Measurements from ENCODE around the gene EXO1.

Gene EXO1

GRCh38 chr1:241924080-241924808 lies 76.2 kb downstream of the EXO1 start:
- no peaks in the 10 kb centered on the region for H3K9me3 ChIP-seq (ENCODE audit: control insufficient read depth, insufficient read depth, low read depth, low read length)

DNA sequence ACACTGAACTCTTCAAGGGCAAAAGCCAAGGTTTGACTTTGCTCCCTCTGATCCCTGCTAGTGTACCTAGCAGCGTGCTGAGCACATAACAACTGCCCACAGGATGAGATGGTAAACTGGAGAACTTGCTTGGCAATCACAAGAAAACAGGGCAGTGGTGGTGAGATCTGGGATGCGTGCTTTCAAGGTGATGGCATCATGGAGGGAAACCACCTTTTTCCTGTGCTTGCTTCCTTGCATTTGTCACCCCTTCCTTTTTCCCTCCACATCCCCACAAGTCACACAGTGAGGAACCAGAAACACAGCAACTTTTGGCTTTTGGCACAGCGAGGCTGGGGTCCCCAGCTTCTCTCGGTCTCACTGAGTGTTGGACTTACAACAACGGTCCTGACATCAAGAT lies 78.1 kb downstream of the EXO1 start:
- Histone ChIP-seq H3K4me1 (ENCODE audit: control insufficient read depth, insufficient read depth, low read length) (no peaks in the 10 kb centered on the region), H3K9ac (ENCODE audit: low read length) (no peak overlapping the region), H3K27me3 (ENCODE audit: control insufficient read depth, insufficient read depth, low read length) (no peaks in the 10 kb centered on the region), H3K9me3 (ENCODE audit: control insufficient read depth, insufficient read depth, low read depth, low read length) (no peaks in the 10 kb centered on the region), H3K27ac (ENCODE audit: low read depth, low read length) (no peak overlapping the region), H3K4me3 (ENCODE audit: low read depth, low read length) (no peak overlapping the region), H3K36me3 (ENCODE audit: control insufficient read depth, insufficient read depth, low read length) (no peaks in the 10 kb centered on the region)

More at GRCh38 chr1:241924080-241924808, 76.2 kb downstream of the EXO1 start:
- Histone ChIP-seq H3K27ac (ENCODE audit: low read depth, low read length) (no peak overlapping the region), H3K9ac (ENCODE audit: low read length) (no peak overlapping the region), H3K4me1 (ENCODE audit: control insufficient read depth, insufficient read depth, low read length) (no peaks in the 10 kb centered on the region), H3K27me3 (ENCODE audit: control insufficient read depth, insufficient read depth, low read length) (no peaks in the 10 kb centered on the region), H3K4me3 (ENCODE audit: low read depth, low read length) (no peak overlapping the region), H3K36me3 (ENCODE audit: control insufficient read depth, insufficient read depth, low read length) (no peaks in the 10 kb centered on the region)

GRCh38 chr1:241927321-241927720 lies 79.3 kb downstream of the EXO1 start:
- H3K36me3 ChIP-seq (ENCODE audit: control insufficient read depth, insufficient read depth, low read length): no peaks in the 10 kb centered on the region
- H3K9ac ChIP-seq (ENCODE audit: low read length): no peak overlapping the region
- H3K27me3 ChIP-seq (ENCODE audit: control insufficient read depth, insufficient read depth, low read length): no peaks in the 10 kb centered on the region
- H3K9me3 ChIP-seq (ENCODE audit: control insufficient read depth, insufficient read depth, low read depth, low read length): no peaks in the 10 kb centered on the region
- H3K4me1 ChIP-seq (ENCODE audit: control insufficient read depth, insufficient read depth, low read length): no peaks in the 10 kb centered on the region
- H3K4me3 ChIP-seq (ENCODE audit: low read depth, low read length): no peak overlapping the region
- H3K27ac ChIP-seq (ENCODE audit: low read depth, low read length): no peak overlapping the region

DNA sequence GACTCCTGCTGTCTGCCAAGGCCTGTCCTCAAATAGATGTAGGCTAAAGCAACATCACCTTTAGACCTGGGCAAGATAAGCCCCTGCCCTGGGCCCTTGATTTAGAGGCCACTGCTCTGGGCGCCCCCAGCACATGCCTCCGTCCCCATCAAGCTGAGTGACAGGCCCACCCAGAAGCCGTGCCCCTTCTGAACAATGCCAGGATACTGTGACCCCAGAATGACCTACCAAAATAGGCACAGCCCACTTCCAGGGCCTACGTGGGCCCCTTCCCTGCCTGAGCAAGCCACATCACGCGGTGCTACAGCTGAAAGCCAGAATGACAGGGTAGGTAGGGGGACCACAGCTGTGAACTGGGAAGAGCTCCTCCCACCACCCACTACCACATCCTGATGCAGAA lies 84.8 kb downstream of the EXO1 start:
- Histone ChIP-seq H3K27me3 (ENCODE audit: control insufficient read depth, insufficient read depth, low read length) (no peaks in the 10 kb centered on the region), H3K36me3 (ENCODE audit: control insufficient read depth, insufficient read depth, low read length) (no peaks in the 10 kb centered on the region), H3K4me1 (ENCODE audit: control insufficient read depth, insufficient read depth, low read length) (peaks cover 5% of the 10 kb centered on the region; the same call in 1 of the 2 replicates), H3K4me3 (ENCODE audit: low read depth, low read length) (no peak overlapping the region), H3K9ac (ENCODE audit: low read length) (no peak overlapping the region), H3K9me3 (ENCODE audit: control insufficient read depth, insufficient read depth, low read depth, low read length) (no peaks in the 10 kb centered on the region), H3K27ac (ENCODE audit: low read depth, low read length) (no peak overlapping the region)

- Histone ChIP-seq H3K9ac (ENCODE audit: low read length) (no peak overlapping the region), H3K4me3 (ENCODE audit: low read depth, low read length) (no peak overlapping the region), H3K36me3 (ENCODE audit: control insufficient read depth, insufficient read depth, low read length) (no peaks in the 10 kb centered on the region), H3K9me3 (ENCODE audit: control insufficient read depth, insufficient read depth, low read depth, low read length) (no peaks in the 10 kb centered on the region), H3K4me1 (ENCODE audit: control insufficient read depth, insufficient read depth, low read length) (peaks cover 5% of the 10 kb centered on the region; the same call in 1 of the 2 replicates), H3K27ac (ENCODE audit: low read depth, low read length) (no peak overlapping the region), H3K27me3 (ENCODE audit: control insufficient read depth, insufficient read depth, low read length) (no peaks in the 10 kb centered on the region)
These were observed 86.3 kb downstream of the EXO1 start for GRCh38 chr1:241934201-241934848.

GRCh38 chr1:241934866-241935265 lies 86.9 kb downstream of the EXO1 start:
- Histone ChIP-seq H3K27ac (ENCODE audit: low read depth, low read length) (no peak overlapping the region), H3K27me3 (ENCODE audit: control insufficient read depth, insufficient read depth, low read length) (no peaks in the 10 kb centered on the region), H3K4me1 (ENCODE audit: control insufficient read depth, insufficient read depth, low read length) (peaks cover 5% of the 10 kb centered on the region; the same call in 1 of the 2 replicates), H3K9ac (ENCODE audit: low read length) (no peak overlapping the region), H3K36me3 (ENCODE audit: control insufficient read depth, insufficient read depth, low read length) (no peaks in the 10 kb centered on the region), H3K4me3 (ENCODE audit: low read depth, low read length) (no peak overlapping the region), H3K9me3 (ENCODE audit: control insufficient read depth, insufficient read depth, low read depth, low read length) (no peaks in the 10 kb centered on the region)

All from HUES6 (cell line).